HFF-Myc (cell line): ENCODE results near the gene ASB12.

Experiments
- DNase-seq: peaks from one replicate; pipeline ENCODE4 v3.0.0-alpha.2; 2011; ENCODE audit warnings: low read depth; ENCODE audit errors: extremely low read depth
- H3K4me3 ChIP-seq: replicated peaks from 2 replicates; pipeline ENCODE4 v1.5.1; 2011; ENCODE audit warnings: low read depth, mild to moderate bottlenecking, control low read depth, low read length
- TF ChIP-seq, protein P1 (sequence below): IDR thresholded peaks from 2 replicates; pipeline ENCODE4 v1.5.1; 2012; ENCODE audit warnings: mild to moderate bottlenecking, low read depth, low read length, control low read depth; ENCODE audit errors: missing control alignments

The ASB12 gene

GRCh38 chrX:64205441-64205734, 25.0 kb downstream of the ASB12 start, which contains the start of gene AMER1:
Gene AMER1, minus strand, starts transcription at chrX:64205708. Its CDS starts 12,422 bp downstream, at chrX:64193286.
- TF ChIP-seq, protein P1, sequence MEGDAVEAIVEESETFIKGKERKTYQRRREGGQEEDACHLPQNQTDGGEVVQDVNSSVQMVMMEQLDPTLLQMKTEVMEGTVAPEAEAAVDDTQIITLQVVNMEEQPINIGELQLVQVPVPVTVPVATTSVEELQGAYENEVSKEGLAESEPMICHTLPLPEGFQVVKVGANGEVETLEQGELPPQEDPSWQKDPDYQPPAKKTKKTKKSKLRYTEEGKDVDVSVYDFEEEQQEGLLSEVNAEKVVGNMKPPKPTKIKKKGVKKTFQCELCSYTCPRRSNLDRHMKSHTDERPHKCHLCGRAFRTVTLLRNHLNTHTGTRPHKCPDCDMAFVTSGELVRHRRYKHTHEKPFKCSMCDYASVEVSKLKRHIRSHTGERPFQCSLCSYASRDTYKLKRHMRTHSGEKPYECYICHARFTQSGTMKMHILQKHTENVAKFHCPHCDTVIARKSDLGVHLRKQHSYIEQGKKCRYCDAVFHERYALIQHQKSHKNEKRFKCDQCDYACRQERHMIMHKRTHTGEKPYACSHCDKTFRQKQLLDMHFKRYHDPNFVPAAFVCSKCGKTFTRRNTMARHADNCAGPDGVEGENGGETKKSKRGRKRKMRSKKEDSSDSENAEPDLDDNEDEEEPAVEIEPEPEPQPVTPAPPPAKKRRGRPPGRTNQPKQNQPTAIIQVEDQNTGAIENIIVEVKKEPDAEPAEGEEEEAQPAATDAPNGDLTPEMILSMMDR, result no peak
- peak within 1 kb of the TSS; percentile 58 for H3K4me3 ChIP-seq
- no peak for DNase-seq

DNA sequence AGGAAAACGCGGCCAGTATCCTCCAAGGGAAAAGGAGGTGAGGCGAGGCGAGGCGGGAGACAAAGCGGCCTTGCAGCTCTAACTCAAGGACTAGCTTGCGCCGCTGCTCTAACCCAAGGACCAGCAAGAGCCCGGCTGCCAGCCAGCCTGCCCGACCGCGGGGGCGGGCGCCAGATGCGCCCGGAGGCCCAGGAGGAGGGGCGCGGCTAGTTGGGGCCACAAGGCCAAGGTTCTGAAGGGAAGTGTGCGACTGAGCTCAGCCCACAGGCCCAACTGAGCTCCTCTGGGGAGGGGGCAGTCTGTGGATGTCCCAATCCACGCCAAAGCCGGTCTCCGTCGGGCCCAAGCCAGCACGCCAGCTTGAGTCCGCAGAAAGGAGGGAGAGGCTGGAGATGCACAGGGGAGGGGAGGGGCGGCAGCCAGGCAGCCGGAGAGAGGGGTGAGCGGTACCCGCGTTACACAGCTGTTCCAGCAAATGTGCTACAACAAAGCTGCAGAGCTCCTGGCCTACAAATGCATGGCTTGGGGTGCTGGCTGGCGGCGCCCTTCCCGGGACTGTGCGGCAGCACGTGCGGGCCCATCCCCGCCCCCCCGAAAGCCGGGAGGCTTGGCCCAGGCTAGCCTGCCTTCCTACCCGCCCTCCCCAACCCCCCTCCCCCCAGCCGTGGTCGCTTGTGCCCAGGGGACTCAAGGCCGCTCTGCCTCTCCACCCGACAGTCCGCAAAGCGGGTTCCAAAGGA, 25.5 kb downstream of the ASB12 start:
- TF ChIP-seq, protein P1, result no peak
- no peak for DNase-seq
- H3K4me3 ChIP-seq, result peak overlapping the region; percentile 58

DNA sequence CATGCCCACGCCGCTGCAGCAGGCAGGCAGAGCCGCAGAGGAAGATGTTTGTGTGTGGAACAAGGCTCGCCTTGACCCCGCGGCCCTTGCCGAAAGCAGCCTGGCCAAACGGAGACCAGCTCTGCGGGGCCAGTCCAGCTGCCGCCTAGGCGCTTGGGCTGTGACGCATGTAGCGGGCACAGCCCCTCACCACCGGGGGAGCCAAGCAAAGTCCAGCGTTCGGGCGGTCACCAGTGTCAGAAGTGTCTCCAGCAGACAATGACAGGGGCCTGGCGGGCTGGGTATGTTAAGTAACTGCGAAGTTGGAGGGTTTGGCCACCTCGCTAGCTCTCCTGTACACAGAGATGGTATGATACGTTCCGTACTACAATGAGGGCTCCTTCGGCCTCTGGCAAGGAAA, 26.2 kb downstream of the ASB12 start:
- H3K4me3 ChIP-seq, result peak overlapping the region; percentile 58
- TF ChIP-seq, protein P1, result no peak
- no peak for DNase-seq

DNA sequence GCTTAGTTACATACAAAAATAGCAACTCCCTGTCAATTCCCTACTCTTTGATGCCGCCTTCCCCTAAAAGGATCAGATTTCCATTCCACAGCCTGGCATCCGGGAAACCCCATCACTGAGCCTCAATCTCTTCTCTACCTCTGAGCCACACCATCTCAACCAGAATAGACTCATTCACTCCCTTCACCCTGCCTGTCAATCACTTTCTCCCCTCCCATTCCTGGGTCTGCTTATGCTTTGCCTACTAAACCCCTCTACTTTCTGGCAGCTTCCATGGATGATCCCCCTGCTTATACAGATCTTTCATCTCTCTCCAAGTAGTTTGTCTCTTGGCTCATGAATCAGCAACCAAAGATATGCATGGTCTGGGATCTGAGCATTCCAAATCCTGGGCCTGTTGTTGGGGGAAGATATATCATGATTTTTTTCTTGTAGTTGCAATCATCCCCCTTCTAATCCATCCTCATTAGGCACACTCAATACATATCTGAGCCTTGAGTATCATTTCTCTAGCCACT, 27.5 kb downstream of the ASB12 start:
- no peak for DNase-seq
- TF ChIP-seq, protein P1, result no peak
- H3K4me3 ChIP-seq, result no peak overlapping the region

- DNase-seq, result no peak
- TF ChIP-seq, protein P1, result no peak
- no peak overlapping the region for H3K4me3 ChIP-seq
Observed at GRCh38 chrX:64198036-64198435, 32.4 kb downstream of the ASB12 start.

- no peak for DNase-seq
- no peak overlapping the region for H3K4me3 ChIP-seq
- TF ChIP-seq, protein P1, result no peak
Observed at GRCh38 chrX:64196606-64197005, 33.8 kb downstream of the ASB12 start.
